ENCODE measurements around the gene VMAC. TPM values are rescaled to one million over a fixed set of nuclear protein-coding genes. Genes with fewer than 3 reads are reported as not detected.
A peak's percentile ranks its signal among the peaks of the same experiment; 100 is the strongest.

The VMAC gene
- total RNA-seq, 2 donors from 2014 or later = 4.0 to 4.7 TPM

GRCh38 chr19:5899728-5900526 lies 4.7 kb upstream of the VMAC start:
- H3K4me1 ChIP-seq = peaks cover 10% of the 10 kb centered on the region

GRCh38 chr19:5900976-5901375 lies 3.7 kb upstream of the VMAC start:
- no peak for TF ChIP-seq CTCF (IDR thresholded peaks at IDR 0.05)
- Histone ChIP-seq H3K9ac (ENCODE audit: low read depth in 2 of 2, low read length in 2 of 2) (no peak overlapping the region), H3K4me1 (peaks cover 10% of the 10 kb centered on the region), H3K9me3 (no peaks in the 10 kb centered on the region), H3K27ac (no peak overlapping the region), H3K27me3 (no peaks in the 10 kb centered on the region), H3K4me3 (no peak overlapping the region), H3K36me3 (no peaks in the 10 kb centered on the region)
- DNase-seq = no peak
- intact Hi-C loops (cut with DNase I) = loop anchor here (10.0 kb wide), 1 partner anchor 64 kb away; no protein-coding TSS in a partner anchor

More at GRCh38 chr19:5899728-5900526, 4.7 kb upstream of the VMAC start:
- no peak overlapping the region for H3K4me3 ChIP-seq
- no peak for DNase-seq
- H3K9ac ChIP-seq (ENCODE audit: low read depth in 2 of 2, low read length in 2 of 2) = no peak overlapping the region
- no peak overlapping the region for H3K27ac ChIP-seq
- H3K27me3 ChIP-seq = no peaks in the 10 kb centered on the region
- no peaks in the 10 kb centered on the region for H3K9me3 ChIP-seq
- no peak for TF ChIP-seq CTCF (IDR thresholded peaks at IDR 0.05)
- H3K36me3 ChIP-seq = no peaks in the 10 kb centered on the region
- intact Hi-C loops (cut with DNase I) = loop anchor here (10.0 kb wide), 1 partner anchor 65 kb away; no protein-coding TSS in a partner anchor

- H3K4me3 ChIP-seq = peak overlapping the region; percentile 88
- peak overlapping the region; percentile 81 for H3K27ac ChIP-seq
- H3K4me1 ChIP-seq = peaks cover 10% of the 10 kb centered on the region
- no peaks in the 10 kb centered on the region for H3K36me3 ChIP-seq
- intact Hi-C loops (cut with DNase I) = loop anchor here (10.0 kb wide), 1 partner anchor 62 kb away; no protein-coding TSS in a partner anchor
- TF ChIP-seq CTCF (IDR thresholded peaks at IDR 0.05) = no peak
- no peak for DNase-seq
- peak overlapping the region; percentile 92 to 97 for H3K9ac ChIP-seq (ENCODE audit: low read depth in 2 of 2, low read length in 2 of 2)
- no peaks in the 10 kb centered on the region for H3K9me3 ChIP-seq
- no peaks in the 10 kb centered on the region for H3K27me3 ChIP-seq
These were observed 1.5 kb upstream of the VMAC start for GRCh38 chr19:5903056-5903623.

GRCh38 chr19:5903624-5904351 lies 884 bp upstream of the VMAC start, which contains the start of gene NDUFA11:
NDUFA11 (minus strand) TSS chr19:5903790; CDS start chr19:5903708, 82 bp downstream.
- Histone ChIP-seq H3K27ac (peak within 1 kb of the TSS; percentile 81), H3K9me3 (no peaks in the 10 kb centered on the region), H3K27me3 (no peaks in the 10 kb centered on the region), H3K4me3 (peak within 1 kb of the TSS; percentile 93), H3K36me3 (no peaks in the 10 kb centered on the region), H3K4me1 (peaks cover 10% of the 10 kb centered on the region), H3K9ac (ENCODE audit: low read depth in 2 of 2, low read length in 2 of 2) (peak within 1 kb of the TSS; percentile 92 to 97)
- intact Hi-C loops (cut with DNase I) = loop anchor here (10.0 kb wide), 1 partner anchor 61 kb away; no protein-coding TSS in a partner anchor
- peak; percentile 100 for DNase-seq
- TF ChIP-seq CTCF (IDR thresholded peaks at IDR 0.05) = no peak

- H3K4me3 ChIP-seq = peak overlapping the region; percentile 93
- H3K9ac ChIP-seq (ENCODE audit: low read depth in 2 of 2, low read length in 2 of 2) = peak overlapping the region; percentile 81
- TF ChIP-seq CTCF (IDR thresholded peaks at IDR 0.05) = no peak
- H3K4me1 ChIP-seq = peaks cover 10% of the 10 kb centered on the region
- peak overlapping the region; percentile 74 for H3K27ac ChIP-seq
- intact Hi-C loops (cut with DNase I) = loop anchor here (10.0 kb wide), 1 partner anchor 60 kb away; no protein-coding TSS in a partner anchor
- no peaks in the 10 kb centered on the region for H3K27me3 ChIP-seq
- H3K9me3 ChIP-seq = no peaks in the 10 kb centered on the region
- DNase-seq = no peak
- H3K36me3 ChIP-seq = no peaks in the 10 kb centered on the region
These were observed 574 bp downstream of the VMAC start for GRCh38 chr19:5905114-5905778.
